Measurements from ENCODE around the gene LRRIQ3.

The LRRIQ3 gene

GRCh38 chr1:74107394-74107793 lies 90.6 kb downstream of the LRRIQ3 start:
- no peak for DNase-seq (ENCODE audit: low read depth in 2 of 2)

DNA sequence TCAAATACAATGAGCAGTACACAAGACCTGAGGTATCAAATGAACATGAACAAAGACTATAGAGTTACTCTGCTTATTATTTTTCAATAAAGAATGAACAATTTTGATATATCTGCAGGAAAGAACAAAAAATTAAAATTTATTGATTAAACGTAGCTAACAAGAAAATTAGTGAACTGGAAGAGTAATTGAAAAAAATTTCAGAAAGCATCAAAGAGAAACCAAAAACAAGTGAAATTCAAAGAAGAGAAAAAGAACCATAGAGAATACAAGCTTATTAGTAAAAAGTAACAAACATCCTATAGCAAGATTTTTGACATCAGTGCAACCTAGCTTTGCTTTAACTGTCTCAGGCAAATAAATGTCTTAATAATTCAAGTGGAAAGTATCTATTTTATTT lies 106.6 kb downstream of the LRRIQ3 start:
- no peak for DNase-seq (ENCODE audit: low read depth in 2 of 2)

DNA sequence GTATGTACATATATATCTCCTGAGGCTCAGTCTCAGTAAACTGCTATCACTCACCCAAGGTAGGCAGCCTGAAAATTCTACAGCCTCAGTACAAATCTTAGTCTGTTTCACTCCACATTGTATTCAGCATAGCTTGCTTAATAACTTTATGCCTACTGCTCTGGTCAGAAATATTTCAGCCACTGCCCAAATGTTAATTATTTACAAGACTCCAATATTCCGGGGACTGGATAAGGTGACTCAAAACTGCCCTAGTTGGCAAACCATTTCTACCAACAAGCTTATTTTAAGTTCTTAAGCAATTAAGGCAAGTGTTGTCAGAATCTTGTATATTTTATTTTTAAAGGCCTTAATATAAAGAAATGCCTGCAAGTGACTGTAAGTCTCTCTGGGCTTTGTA lies 114.8 kb downstream of the LRRIQ3 start:
- DNase-seq (ENCODE audit: low read depth in 2 of 2): no peak

DNA sequence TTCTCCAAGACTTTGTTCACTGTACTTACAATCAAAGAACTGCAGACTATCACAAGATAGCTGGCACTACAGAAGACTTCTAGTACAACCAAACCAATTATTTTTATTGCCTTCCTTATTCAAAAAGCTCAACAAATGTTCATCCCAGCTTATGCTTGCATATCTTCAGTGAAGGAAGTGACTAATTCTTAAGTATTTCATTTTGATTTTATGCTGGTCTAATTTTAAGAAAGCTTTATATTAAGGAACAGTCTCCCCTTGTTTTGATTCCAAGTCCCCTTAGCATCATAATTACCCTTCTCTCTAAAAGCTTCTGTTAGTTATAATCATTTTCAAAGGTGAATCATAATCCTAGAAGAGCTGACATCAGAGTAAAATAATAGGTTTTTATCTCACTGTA lies 132.9 kb downstream of the LRRIQ3 start:
- no peak for DNase-seq (ENCODE audit: low read depth in 2 of 2)

- DNase-seq (ENCODE audit: low read depth in 2 of 2): no peak
These were observed 140.3 kb downstream of the LRRIQ3 start for GRCh38 chr1:74057719-74058118.

GRCh38 chr1:74053407-74053806 lies 144.6 kb downstream of the LRRIQ3 start:
- DNase-seq (ENCODE audit: low read depth in 2 of 2): no peak

DNA sequence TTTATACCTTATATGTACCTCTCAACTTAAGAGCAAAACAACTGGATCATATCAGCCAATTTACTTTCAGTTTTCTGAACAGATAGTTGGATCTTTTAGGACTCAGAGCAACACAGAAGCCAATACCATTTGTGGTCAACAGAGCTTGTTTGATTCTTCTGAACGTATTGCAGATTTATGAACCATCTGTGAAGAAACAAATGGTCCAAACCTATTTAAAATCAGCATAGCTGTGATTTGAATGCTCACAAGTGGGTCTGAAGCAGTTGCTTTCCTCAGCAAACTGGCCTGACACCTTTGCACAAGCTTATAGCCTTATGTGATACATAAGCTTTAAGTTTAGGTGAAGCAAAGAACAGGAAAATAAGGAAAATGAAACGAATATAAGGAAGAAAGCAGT lies 147.6 kb downstream of the LRRIQ3 start:
- DNase-seq (ENCODE audit: low read depth in 2 of 2): no peak

GRCh38 chr1:74038042-74038441 lies 159.9 kb downstream of the LRRIQ3 start:
- DNase-seq (ENCODE audit: low read depth in 2 of 2): no peak

DNA sequence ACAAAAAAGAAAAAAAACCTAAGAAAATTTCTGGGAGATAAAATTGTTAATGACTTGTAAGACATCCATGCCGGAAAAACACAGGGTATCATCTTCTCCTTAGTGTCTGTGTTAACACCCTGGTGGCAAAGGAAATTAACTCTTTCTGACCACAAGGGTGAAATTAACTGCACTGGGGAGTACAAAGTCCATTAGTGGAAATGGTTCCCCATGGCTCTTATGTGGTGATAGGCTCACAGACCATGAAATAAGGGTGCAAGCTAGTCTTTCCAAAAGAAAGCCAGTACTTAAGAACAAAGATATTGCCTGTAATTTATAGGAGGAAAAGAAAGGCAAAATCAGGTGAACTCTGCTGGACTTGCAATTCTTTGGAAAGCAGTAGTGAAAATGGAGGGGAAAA lies 185.4 kb downstream of the LRRIQ3 start:
- DNase-seq (ENCODE audit: low read depth in 2 of 2): no peak

DNA sequence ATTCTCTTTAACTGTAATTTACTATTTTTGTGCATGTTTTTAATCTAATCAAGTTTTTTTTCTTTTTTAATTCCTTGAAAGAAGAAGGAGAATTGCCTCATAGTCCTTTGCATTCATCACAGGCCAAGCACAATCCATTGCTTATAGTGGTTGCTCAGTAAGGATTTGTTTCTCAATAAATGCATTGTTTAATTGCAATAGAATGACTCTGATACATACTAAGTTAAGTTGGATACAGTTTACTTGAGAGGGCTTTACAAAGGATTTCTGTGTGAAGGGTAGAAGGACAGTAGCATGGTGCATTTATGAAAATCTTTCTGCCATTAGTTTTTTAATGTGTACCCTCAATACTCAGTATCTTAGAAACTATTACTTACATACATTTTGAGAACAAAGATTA lies 186.2 kb downstream of the LRRIQ3 start:
- DNase-seq (ENCODE audit: low read depth in 2 of 2): no peak

GRCh38 chr1:74010206-74010605 lies 187.8 kb downstream of the LRRIQ3 start:
- no peak for DNase-seq (ENCODE audit: low read depth in 2 of 2)

DNA sequence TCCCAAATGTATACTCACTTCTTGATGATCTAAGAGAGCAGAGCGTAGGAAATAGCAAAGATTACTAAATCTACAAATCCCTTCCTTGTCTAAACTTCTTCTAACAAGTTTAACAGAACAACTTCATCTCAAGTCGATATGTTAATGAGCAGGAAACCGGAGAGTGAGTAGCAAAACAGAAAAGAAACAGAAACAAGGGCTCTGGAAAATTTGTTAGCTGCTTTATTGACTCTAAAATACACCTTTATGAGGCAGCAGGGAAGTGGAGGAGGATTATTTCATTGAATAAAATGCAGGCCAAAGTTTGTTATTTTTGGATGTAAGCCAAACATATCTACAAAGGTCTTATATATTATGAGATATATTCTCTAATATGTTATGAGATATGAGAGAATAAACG lies 192.4 kb downstream of the LRRIQ3 start:
- no peak for DNase-seq (ENCODE audit: low read depth in 2 of 2)

DNA sequence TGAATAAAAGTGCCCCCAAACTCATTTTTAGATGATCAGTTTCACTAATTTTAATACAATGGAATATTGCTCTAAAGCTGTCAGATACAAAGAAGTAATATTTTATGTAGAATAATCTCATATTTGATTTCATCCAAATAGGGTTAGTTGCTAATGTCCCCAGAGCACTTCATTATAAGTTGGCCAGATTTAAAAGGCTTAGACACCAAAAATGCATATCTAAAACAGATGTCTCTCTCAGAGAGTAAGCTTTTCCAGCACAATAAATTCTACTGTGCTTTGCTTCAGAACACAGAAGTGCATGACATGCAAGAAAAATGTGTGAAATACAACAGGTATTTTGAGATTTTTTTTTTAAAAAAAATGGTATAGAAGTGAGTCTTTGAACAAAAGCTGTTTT lies 194.2 kb downstream of the LRRIQ3 start:
- DNase-seq (ENCODE audit: low read depth in 2 of 2): no peak

GRCh38 chr1:73998348-73998959 lies 199.5 kb downstream of the LRRIQ3 start:
- no peak for DNase-seq (ENCODE audit: low read depth in 2 of 2)

- no peak for DNase-seq (ENCODE audit: low read depth in 2 of 2)
These were observed 217.5 kb downstream of the LRRIQ3 start for GRCh38 chr1:73980324-73981040.

- no peak for DNase-seq (ENCODE audit: low read depth in 2 of 2)
These were observed 218.3 kb downstream of the LRRIQ3 start for GRCh38 chr1:73979684-73980083.

GRCh38 chr1:73978964-73979363 lies 219.0 kb downstream of the LRRIQ3 start:
- DNase-seq (ENCODE audit: low read depth in 2 of 2): no peak

Data from stimulated activated CD8-positive, alpha-beta memory T cell treated with anti-CD3 and anti-CD28 coated beads, Interleukin-2, amount 100 ng/mL, for 1 hour (primary cell).